ENCODE data around the gene SPINK4.

Gene SPINK4

GRCh38 chr9:33230756-33231622, 9.0 kb upstream of the SPINK4 start:
- DNase-seq: no peak

- no peak for DNase-seq
Observed at GRCh38 chr9:33231623-33231942, 8.4 kb upstream of the SPINK4 start.

GRCh38 chr9:33232815-33233214, 7.2 kb upstream of the SPINK4 start:
- no peak for DNase-seq

GRCh38 chr9:33233626-33234342, 6.2 kb upstream of the SPINK4 start:
- DNase-seq: no peak

- DNase-seq: no peak
Observed at GRCh38 chr9:33234511-33235467, 5.2 kb upstream of the SPINK4 start.

- no peak for DNase-seq
Observed at GRCh38 chr9:33236571-33236970, 3.4 kb upstream of the SPINK4 start.

GRCh38 chr9:33241298-33241697, 1.3 kb downstream of the SPINK4 start:
- DNase-seq: no peak

GRCh38 chr9:33242609-33243134, 2.7 kb downstream of the SPINK4 start:
- DNase-seq: no peak

GRCh38 chr9:33244137-33244784, 4.3 kb downstream of the SPINK4 start:
- DNase-seq: no peak

- no peak for DNase-seq
Observed at GRCh38 chr9:33245341-33245740, 5.4 kb downstream of the SPINK4 start.

GRCh38 chr9:33246269-33246860, 6.4 kb downstream of the SPINK4 start:
- no peak for DNase-seq

- no peak for DNase-seq
Observed at GRCh38 chr9:33248606-33249005, 8.6 kb downstream of the SPINK4 start.

- no peak for DNase-seq
Observed at GRCh38 chr9:33249087-33249658, 9.2 kb downstream of the SPINK4 start.

GRCh38 chr9:33249983-33250382, 10.0 kb downstream of the SPINK4 start:
- DNase-seq: no peak

- no peak for DNase-seq
Observed at GRCh38 chr9:33250458-33250995, 10.6 kb downstream of the SPINK4 start.

- DNase-seq: no peak
Observed at GRCh38 chr9:33254211-33254610, 14.2 kb downstream of the SPINK4 start.

- no peak for DNase-seq
Observed at GRCh38 chr9:33255014-33255413, 15.0 kb downstream of the SPINK4 start.

- DNase-seq: no peak
Observed at GRCh38 chr9:33255471-33255870, 15.5 kb downstream of the SPINK4 start.

GRCh38 chr9:33256236-33256635, 16.3 kb downstream of the SPINK4 start:
- DNase-seq: no peak

- no peak for DNase-seq
Observed at GRCh38 chr9:33257276-33257675, 17.3 kb downstream of the SPINK4 start.

GRCh38 chr9:33260372-33260771, 20.4 kb downstream of the SPINK4 start:
- DNase-seq: no peak

Measured in NCI-H187 (cell line).